Measurements from ENCODE around the gene UGT1A9.

The UGT1A9 gene

GRCh38 chr2:233801357-233802131 lies 129.8 kb downstream of the UGT1A9 start:
- peak; percentile 9 for DNase-seq

- DNase-seq: no peak
Measured at GRCh38 chr2:233802132-233802815, 130.6 kb downstream of the UGT1A9 start.

- DNase-seq: no peak
Measured at GRCh38 chr2:233803292-233803911, 131.7 kb downstream of the UGT1A9 start.

GRCh38 chr2:233803994-233804393 lies 132.3 kb downstream of the UGT1A9 start:
- no peak for DNase-seq

- DNase-seq: no peak
Measured at GRCh38 chr2:233807215-233807865, 135.6 kb downstream of the UGT1A9 start.

GRCh38 chr2:233807966-233808935 lies 136.6 kb downstream of the UGT1A9 start:
- DNase-seq: no peak

GRCh38 chr2:233810385-233810784 lies 138.7 kb downstream of the UGT1A9 start:
- no peak for DNase-seq

GRCh38 chr2:233811087-233811486 lies 139.4 kb downstream of the UGT1A9 start:
- no peak for DNase-seq

- no peak for DNase-seq
Measured at GRCh38 chr2:233811732-233812131, 140.0 kb downstream of the UGT1A9 start.

GRCh38 chr2:233813236-233814055 lies 141.7 kb downstream of the UGT1A9 start:
- no peak for DNase-seq

- no peak for DNase-seq
Measured at GRCh38 chr2:233814056-233814835, 142.5 kb downstream of the UGT1A9 start.

- no peak for DNase-seq
Measured at GRCh38 chr2:233815861-233816260, 144.2 kb downstream of the UGT1A9 start.

GRCh38 chr2:233816334-233816733 lies 144.6 kb downstream of the UGT1A9 start:
- no peak for DNase-seq

GRCh38 chr2:233816771-233817170 lies 145.1 kb downstream of the UGT1A9 start:
- no peak for DNase-seq

GRCh38 chr2:233817361-233817911 lies 145.7 kb downstream of the UGT1A9 start:
- no peak for DNase-seq

- no peak for DNase-seq
Measured at GRCh38 chr2:233817995-233818638, 146.4 kb downstream of the UGT1A9 start.

GRCh38 chr2:233818639-233819621 lies 147.2 kb downstream of the UGT1A9 start:
- DNase-seq: no peak

Data from OCI-M1 (cell line).